ES-I3 (cell line): ENCODE results near the gene MOAP1.
"Not testable (repeated sequence)": the region's sequence is repeated elsewhere in the genome, so short reads cannot be mapped to it uniquely, and the experiment has no call there.

Experiments used
- H3K36me3 ChIP-seq: 2 replicates; pipeline ENCODE4 v1.6.1; 2013; ENCODE audit warnings: mild to moderate bottlenecking, low read length, control low read depth, moderate library complexity; ENCODE audit not compliant: insufficient read depth
- H3K4me1 ChIP-seq: 2 replicates; pipeline ENCODE4 v1.6.1; 2013; ENCODE audit warnings: mild to moderate bottlenecking, control low read depth, low read length; ENCODE audit not compliant: insufficient read depth
- H3K9ac ChIP-seq: 2 replicates; pipeline ENCODE4 v1.6.1; 2013; ENCODE audit warnings: low read depth, mild to moderate bottlenecking, low read length, moderate library complexity
- H3K9me3 ChIP-seq: 2 replicates; pipeline ENCODE4 v1.6.1; 2013; ENCODE audit warnings: mild to moderate bottlenecking, low read length, moderate library complexity; ENCODE audit not compliant: control insufficient read depth, insufficient read depth

Gene MOAP1, protein sequence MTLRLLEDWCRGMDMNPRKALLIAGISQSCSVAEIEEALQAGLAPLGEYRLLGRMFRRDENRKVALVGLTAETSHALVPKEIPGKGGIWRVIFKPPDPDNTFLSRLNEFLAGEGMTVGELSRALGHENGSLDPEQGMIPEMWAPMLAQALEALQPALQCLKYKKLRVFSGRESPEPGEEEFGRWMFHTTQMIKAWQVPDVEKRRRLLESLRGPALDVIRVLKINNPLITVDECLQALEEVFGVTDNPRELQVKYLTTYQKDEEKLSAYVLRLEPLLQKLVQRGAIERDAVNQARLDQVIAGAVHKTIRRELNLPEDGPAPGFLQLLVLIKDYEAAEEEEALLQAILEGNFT

DNA sequence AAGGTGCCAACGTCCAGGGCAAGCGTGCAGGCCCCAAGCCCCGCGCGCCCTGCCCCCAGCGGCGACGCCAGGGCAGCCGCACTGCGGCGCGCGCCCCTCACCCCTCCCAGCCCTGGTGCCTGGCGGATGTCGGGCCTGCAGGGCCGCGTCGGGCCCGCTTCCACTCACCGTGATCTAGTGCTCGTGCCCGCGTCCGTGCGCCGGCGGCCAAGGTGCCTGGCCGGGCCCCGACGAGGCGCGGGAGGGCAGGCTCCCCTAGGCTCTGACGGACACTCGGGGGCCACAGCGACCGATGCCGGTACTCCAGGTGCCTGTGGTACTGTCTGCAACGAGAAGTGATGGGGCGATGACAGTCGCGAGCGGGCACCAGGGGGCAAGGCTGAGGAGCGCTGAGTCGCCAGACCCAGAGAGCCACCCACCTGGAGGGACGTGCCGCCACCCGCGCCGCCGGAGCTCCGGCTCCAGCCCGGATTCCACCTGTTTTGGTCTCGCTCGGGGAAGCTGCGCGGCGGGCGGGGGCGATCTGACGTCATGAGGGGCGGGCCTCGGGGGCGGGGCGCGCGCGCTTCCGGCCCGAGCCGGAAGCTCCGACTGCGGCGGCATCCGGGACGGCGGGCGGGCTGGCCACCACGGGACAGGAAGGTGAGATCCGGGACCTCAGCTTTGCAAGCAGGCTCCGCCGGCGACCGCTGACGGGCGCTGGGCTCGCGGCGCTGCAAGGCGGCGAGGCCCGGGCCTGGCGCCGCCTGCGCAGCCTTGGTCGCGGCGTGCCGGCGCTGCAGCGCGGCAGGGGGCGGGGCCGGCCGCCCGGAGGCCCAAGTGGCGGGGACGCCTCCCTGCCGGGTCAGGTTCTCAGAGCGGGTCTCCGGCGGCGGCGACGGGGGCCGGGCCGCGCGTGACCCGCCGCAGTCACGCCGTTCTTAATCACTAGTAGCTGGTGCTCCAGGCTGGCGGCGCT lies at the start of gene MOAP1, which contains the start of gene LYSET:
TSS of gene MOAP1 (minus strand) at position 507 of the 958 bp plus-strand sequence. CDS start 655 bp downstream, outside the sequence.
TSS of gene LYSET (plus strand) at position 927 of the 958 bp plus-strand sequence. CDS start 89 bp downstream, outside the sequence.
- Histone ChIP-seq H3K36me3 (peaks cover 3% of the 10 kb centered on the region), H3K9me3 (no peaks in the 10 kb centered on the region), H3K4me1 (no peaks in the 10 kb centered on the region), H3K9ac (peak within 1 kb of the TSS; percentile 80)

DNA sequence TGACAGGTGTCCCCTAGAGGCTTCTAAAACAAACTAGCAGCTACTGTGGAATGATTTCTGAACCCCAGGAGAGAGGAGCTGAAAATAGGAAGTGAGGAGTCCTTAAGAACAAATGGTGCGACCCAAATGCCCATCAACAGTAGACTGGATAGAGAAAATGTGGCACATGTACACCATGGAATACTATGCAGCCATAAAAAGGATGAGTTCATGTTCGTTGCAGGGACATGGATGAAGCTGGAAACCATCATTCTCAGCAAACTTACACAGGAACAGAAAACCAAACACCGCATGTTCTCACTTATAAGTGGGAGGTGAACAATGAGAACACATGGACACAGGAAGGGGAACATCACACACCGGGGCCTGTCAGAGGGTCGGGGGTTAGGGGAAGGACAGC lies 48.4 kb upstream of the MOAP1 start:
- H3K4me1 ChIP-seq, H3K36me3 ChIP-seq, H3K9ac ChIP-seq, H3K9me3 ChIP-seq: not testable (repeated sequence)

DNA sequence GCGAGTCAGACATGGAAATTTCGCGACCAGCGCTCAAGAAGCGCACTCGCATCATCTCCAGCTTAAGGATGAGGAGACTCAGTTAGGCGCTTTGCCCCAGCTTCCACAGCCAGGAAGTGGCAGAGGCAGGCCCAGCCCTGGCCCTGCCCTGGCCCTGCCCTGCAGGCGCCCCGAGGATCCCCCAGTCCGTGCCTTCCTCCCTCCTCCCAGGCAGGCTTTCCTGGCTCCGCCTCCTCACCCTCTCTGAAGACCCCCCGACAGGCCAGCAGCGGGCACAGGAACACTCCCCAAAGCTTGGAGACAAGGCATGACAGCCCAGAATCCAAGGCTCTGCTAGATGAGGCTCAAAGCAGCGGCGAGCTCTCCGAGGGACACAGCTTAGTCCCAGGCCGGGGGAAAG lies 47.5 kb upstream of the MOAP1 start:
- Histone ChIP-seq H3K36me3 (peaks cover 7% of the 10 kb centered on the region), H3K9ac (no peak overlapping the region), H3K9me3 (no peaks in the 10 kb centered on the region), H3K4me1 (no peaks in the 10 kb centered on the region)

GRCh38 chr14:93231129-93231979 lies 46.7 kb upstream of the MOAP1 start:
- no peaks in the 10 kb centered on the region for H3K4me1 ChIP-seq
- H3K9ac ChIP-seq = no peak overlapping the region
- peaks cover 7% of the 10 kb centered on the region for H3K36me3 ChIP-seq
- no peaks in the 10 kb centered on the region for H3K9me3 ChIP-seq

- no peaks in the 10 kb centered on the region for H3K9me3 ChIP-seq
- H3K4me1 ChIP-seq = no peaks in the 10 kb centered on the region
- no peak overlapping the region for H3K9ac ChIP-seq
- H3K36me3 ChIP-seq = peaks cover 7% of the 10 kb centered on the region
Observed at GRCh38 chr14:93230539-93230938, 45.8 kb upstream of the MOAP1 start.

DNA sequence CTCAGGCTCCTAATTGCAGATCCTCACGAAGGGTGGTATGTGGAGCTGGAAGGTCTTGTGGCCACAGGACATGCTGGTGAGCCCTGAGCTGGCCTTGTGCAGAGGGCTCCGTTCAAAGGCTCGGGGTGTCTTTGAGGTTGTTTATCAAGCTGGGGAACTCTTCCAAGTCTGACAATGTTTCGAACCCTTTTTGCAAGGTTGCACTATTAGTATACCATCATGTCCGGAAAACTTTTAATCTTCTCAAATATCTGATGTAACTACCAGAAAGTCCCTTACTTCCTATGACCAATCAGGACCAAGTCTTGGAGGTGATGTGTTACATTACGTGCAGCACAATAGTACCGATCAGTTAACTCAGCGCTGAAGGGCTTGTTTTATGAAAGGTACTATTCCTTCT lies 43.9 kb upstream of the MOAP1 start:
- Histone ChIP-seq H3K9ac (no peak overlapping the region), H3K9me3 (no peaks in the 10 kb centered on the region), H3K36me3 (peaks cover 11% of the 10 kb centered on the region), H3K4me1 (no peaks in the 10 kb centered on the region)

- Histone ChIP-seq H3K9ac (no peak overlapping the region), H3K36me3 (peaks cover 11% of the 10 kb centered on the region), H3K9me3 (no peaks in the 10 kb centered on the region), H3K4me1 (no peaks in the 10 kb centered on the region)
Observed at GRCh38 chr14:93223565-93223964, 38.9 kb upstream of the MOAP1 start.

DNA sequence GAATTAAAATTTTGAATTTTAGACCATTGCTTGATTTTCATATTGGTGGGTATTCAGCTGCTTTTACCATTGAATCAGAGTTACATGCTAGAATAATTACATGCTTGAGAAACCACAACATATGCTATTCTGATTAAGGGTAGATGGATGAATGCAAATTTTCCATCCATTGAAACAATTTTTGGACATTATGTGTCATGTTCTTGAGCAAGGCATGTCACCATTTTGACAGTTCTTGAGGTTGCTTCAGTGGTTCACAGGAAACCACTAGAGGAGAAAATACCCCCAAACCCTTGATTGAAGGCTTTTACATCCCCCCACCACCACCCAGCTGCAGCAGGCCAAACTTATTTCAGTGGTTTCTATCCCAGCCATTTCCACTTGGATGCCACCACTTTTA lies 35.8 kb upstream of the MOAP1 start:
- Histone ChIP-seq H3K9me3 (no peaks in the 10 kb centered on the region), H3K4me1 (no peaks in the 10 kb centered on the region), H3K36me3 (peaks cover 10% of the 10 kb centered on the region), H3K9ac (no peak overlapping the region)

- peaks cover 15% of the 10 kb centered on the region for H3K36me3 ChIP-seq
Observed at GRCh38 chr14:93219103-93219726, 34.5 kb upstream of the MOAP1 start.

GRCh38 chr14:93214598-93214997 lies 29.9 kb upstream of the MOAP1 start:
- no peak overlapping the region for H3K9ac ChIP-seq
- no peaks in the 10 kb centered on the region for H3K9me3 ChIP-seq
- peaks cover 12% of the 10 kb centered on the region; the same call in 1 of the 2 replicates for H3K36me3 ChIP-seq
- no peaks in the 10 kb centered on the region for H3K4me1 ChIP-seq

More at GRCh38 chr14:93219103-93219726, 34.5 kb upstream of the MOAP1 start:
- Histone ChIP-seq H3K9me3 (no peaks in the 10 kb centered on the region), H3K9ac (no peak overlapping the region), H3K4me1 (no peaks in the 10 kb centered on the region)

- Histone ChIP-seq H3K4me1 (no peaks in the 10 kb centered on the region), H3K36me3 (peaks cover 12% of the 10 kb centered on the region; the same call in 1 of the 2 replicates), H3K9me3 (no peaks in the 10 kb centered on the region), H3K9ac (no peak overlapping the region)
Observed at GRCh38 chr14:93212432-93212831, 27.7 kb upstream of the MOAP1 start.

- Histone ChIP-seq H3K4me1 (no peaks in the 10 kb centered on the region), H3K36me3 (no peaks in the 10 kb centered on the region), H3K9me3 (no peaks in the 10 kb centered on the region), H3K9ac (peak overlapping the region; percentile 98)
Observed at GRCh38 chr14:93207468-93208308, 23.0 kb upstream of the MOAP1 start.
